Fibroblast of lung (primary cell): ENCODE measurements around the gene F2RL1. TPM values are rescaled to one million over a fixed set of nuclear protein-coding genes. Genes with fewer than 3 reads are reported as not detected.
"Not testable (repeated sequence)": the region's sequence is repeated elsewhere in the genome, so short reads cannot be mapped to it uniquely, and the experiment has no call there.

Source experiments
- DNase-seq, 2 donors: peaks; one replicate each; pipeline versions ENCODE4 v3.0.0 to v3.0.0-alpha.2; 2010; ENCODE audit warnings: low read depth in 2 of 2
- H2AFZ ChIP-seq: 2 replicates; pipeline ENCODE4 v1.5.1; 2012; ENCODE audit warnings: low read length, control low read depth, inconsistent platforms
- H3K27ac ChIP-seq: 2 replicates; pipeline ENCODE4 v1.5.1; 2011; ENCODE audit warnings: low read length, control low read depth; ENCODE audit not compliant: insufficient read depth
- H3K27me3 ChIP-seq: 2 replicates; pipeline ENCODE4 v1.5.1; 2011; ENCODE audit warnings: mild to moderate bottlenecking, low read length; ENCODE audit not compliant: control insufficient read depth, insufficient read depth
- H3K36me3 ChIP-seq: 2 replicates; pipeline ENCODE4 v1.5.1; 2011; ENCODE audit warnings: low read length; ENCODE audit not compliant: control insufficient read depth, insufficient read depth
- H3K4me1 ChIP-seq: 2 replicates; pipeline ENCODE4 v1.5.1; 2011; ENCODE audit warnings: low read length; ENCODE audit not compliant: control insufficient read depth, insufficient read depth; ENCODE audit errors: extremely low read depth
- H3K4me2 ChIP-seq: 2 replicates; pipeline ENCODE4 v1.5.1; 2011; ENCODE audit warnings: low read length, control low read depth; ENCODE audit not compliant: insufficient read depth; ENCODE audit errors: extremely low read depth
- H3K4me3 ChIP-seq, 4 experiments: fragments of 200-600 bp in 1 of 4; sonication (generic) in 1 of 4; replicated peaks in 1 of 4; 2 replicates each; pipeline ENCODE4 v1.5.1; 2011 to 2016; ENCODE audit warnings: low read length in 4 of 4, low read depth in 3 of 4, mild to moderate bottlenecking in 3 of 4, control low read depth in 2 of 4, inconsistent platforms in 1 of 4, mixed read lengths in 1 of 4; ENCODE audit not compliant: insufficient read depth in 1 of 4; ENCODE audit errors: control extremely low read depth in 1 of 4
- H3K79me2 ChIP-seq: 2 replicates; pipeline ENCODE4 v1.5.1; 2012; ENCODE audit warnings: mild to moderate bottlenecking, low read length, inconsistent platforms; ENCODE audit not compliant: control insufficient read depth, insufficient read depth
- H3K9ac ChIP-seq: 2 replicates; pipeline ENCODE4 v1.5.1; 2011; ENCODE audit warnings: mild to moderate bottlenecking, low read length, control low read depth; ENCODE audit not compliant: insufficient read depth
- H3K9me3 ChIP-seq: 2 replicates; pipeline ENCODE4 v1.5.1; 2012; ENCODE audit warnings: low read depth, low read length; ENCODE audit not compliant: control insufficient read depth, insufficient read depth
- H4K20me1 ChIP-seq: 2 replicates; pipeline ENCODE4 v1.5.1; 2011; ENCODE audit warnings: low read length; ENCODE audit not compliant: control insufficient read depth, insufficient read depth; ENCODE audit errors: extremely low read depth
- EZH2 ChIP-seq: IDR thresholded peaks from 2 replicates; pipeline ENCODE4 v1.5.1; 2012; ENCODE audit warnings: low read length, control low read depth, mild to moderate bottlenecking; ENCODE audit errors: missing control alignments
- polyA plus RNA-seq, 2 donors: library from polyadenylated mRNA; depleted of rRNA in 1 of 2; stranded (reverse) in 1 of 2; unstranded in 1 of 2; fragments of >200 nt; gene quantifications; 2 replicates each; pipeline ENCODE4 v1.2.1, GENCODE V29; 2011 to 2012; ENCODE audit warnings: missing spikeins in 1 of 2
- total RNA-seq: library from RNA; depleted of rRNA; stranded (reverse); fragments of >200 nt; gene quantifications from 2 replicates; pipeline ENCODE4 v1.2.1, GENCODE V29; 2014
- TF ChIP-seq, protein P1 (sequence below), 2 donors: IDR thresholded peaks in 1 of 2; conservative IDR thresholded peaks in 1 of 2; 1 replicate in 1 of 2; 2 replicates in 1 of 2; pipeline ENCODE4 v1.5.1; 2011 to 2012; ENCODE audit warnings: low read length in 2 of 2, control low read depth in 1 of 2, inconsistent platforms in 1 of 2, low read depth in 1 of 2, mild to moderate bottlenecking in 1 of 2

F2RL1 gene
- total and polyA plus RNA-seq, 2 donors (not counting 1 experiment from before 2014, with no cell fraction given) = 12.4 to 25.1 TPM

DNA sequence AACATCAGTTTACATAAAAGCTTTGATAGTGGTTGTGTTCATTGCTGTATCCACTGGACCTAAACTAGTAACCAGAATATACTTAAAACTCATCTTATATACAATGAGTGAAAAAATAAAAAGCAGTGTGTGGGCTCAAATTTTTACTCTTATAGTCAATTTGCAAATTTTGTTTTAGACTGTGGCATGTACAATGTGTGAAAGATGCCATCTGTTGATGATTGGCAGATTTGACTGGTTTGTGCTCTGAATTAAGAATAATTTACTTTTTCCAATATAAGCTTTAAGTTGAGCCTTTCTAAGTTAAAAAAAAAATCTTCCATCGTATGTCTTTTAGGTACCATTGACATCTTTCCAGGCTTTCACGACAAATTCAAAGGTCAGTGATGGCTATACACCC, 42.4 kb upstream of the F2RL1 start:
- H3K9me3 ChIP-seq = no peaks in the 10 kb centered on the region
- TF ChIP-seq, protein P1, sequence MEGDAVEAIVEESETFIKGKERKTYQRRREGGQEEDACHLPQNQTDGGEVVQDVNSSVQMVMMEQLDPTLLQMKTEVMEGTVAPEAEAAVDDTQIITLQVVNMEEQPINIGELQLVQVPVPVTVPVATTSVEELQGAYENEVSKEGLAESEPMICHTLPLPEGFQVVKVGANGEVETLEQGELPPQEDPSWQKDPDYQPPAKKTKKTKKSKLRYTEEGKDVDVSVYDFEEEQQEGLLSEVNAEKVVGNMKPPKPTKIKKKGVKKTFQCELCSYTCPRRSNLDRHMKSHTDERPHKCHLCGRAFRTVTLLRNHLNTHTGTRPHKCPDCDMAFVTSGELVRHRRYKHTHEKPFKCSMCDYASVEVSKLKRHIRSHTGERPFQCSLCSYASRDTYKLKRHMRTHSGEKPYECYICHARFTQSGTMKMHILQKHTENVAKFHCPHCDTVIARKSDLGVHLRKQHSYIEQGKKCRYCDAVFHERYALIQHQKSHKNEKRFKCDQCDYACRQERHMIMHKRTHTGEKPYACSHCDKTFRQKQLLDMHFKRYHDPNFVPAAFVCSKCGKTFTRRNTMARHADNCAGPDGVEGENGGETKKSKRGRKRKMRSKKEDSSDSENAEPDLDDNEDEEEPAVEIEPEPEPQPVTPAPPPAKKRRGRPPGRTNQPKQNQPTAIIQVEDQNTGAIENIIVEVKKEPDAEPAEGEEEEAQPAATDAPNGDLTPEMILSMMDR (conservative IDR thresholded peaks at IDR 0.05 in 1 of 2, IDR thresholded peaks at IDR 0.05 in 1 of 2; ENCODE audit: low read depth in 1 of 2, low read length in 2 of 2) = no peak
- TF ChIP-seq EZH2 = no peak
- H3K4me1 ChIP-seq = peaks cover 2% of the 10 kb centered on the region
- H4K20me1 ChIP-seq = no peaks in the 10 kb centered on the region
- no peaks in the 10 kb centered on the region for H3K36me3 ChIP-seq
- DNase-seq = no peak
- no peak overlapping the region for H3K9ac ChIP-seq
- H3K4me2 ChIP-seq = no peak overlapping the region
- H2AFZ ChIP-seq = no peak overlapping the region
- H3K27ac ChIP-seq = no peak overlapping the region
- no peaks in the 10 kb centered on the region for H3K79me2 ChIP-seq
- H3K4me3 ChIP-seq = no peak overlapping the region
- H3K27me3 ChIP-seq = no peaks in the 10 kb centered on the region

DNA sequence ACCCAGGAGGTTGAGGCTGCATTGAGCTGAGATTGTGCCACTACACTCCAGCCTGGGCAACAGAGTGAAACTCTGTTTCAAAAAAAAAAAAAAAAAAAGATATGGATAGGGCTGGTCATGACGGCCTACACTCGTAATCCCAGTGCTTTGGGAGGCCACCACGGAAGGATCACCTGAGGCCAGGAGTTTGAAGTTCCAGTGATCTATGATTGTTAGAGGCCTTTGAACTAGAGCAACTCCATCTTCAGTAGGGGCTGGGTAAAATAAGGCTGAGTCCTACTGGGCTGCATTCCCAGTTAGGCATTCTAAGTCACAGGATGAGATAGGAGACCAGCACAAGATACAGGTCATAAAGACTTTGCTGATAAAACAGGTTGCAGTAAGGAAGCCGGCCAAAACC, 38.2 kb upstream of the F2RL1 start:
- H2AFZ ChIP-seq, H3K27ac ChIP-seq, H3K4me1 ChIP-seq, H3K79me2 ChIP-seq, H3K4me3 ChIP-seq, H3K9ac ChIP-seq, H3K9me3 ChIP-seq, DNase-seq, H3K36me3 ChIP-seq, H3K27me3 ChIP-seq, H3K4me2 ChIP-seq, H4K20me1 ChIP-seq: not testable (repeated sequence)

DNA sequence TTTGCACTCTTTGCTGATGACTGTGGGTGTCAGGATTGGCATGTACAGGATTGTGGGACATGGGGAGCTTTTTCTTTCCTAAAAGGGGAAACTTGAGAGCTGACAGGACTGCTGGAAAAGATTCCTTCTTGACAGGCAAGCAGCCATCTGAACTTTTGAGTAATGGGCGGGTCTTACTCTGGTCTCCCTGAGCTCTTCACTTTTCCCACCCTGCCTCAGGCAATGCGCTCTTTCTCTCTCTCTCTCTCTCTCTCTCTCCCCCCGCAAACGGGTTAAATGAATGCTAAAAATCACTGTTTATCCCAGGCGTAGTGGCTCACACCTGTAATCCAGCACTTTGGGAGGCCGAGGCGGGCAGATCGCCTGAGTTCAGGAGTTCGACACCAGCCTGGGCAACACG, 37.1 kb upstream of the F2RL1 start:
- no peaks in the 10 kb centered on the region for H3K9me3 ChIP-seq
- H3K4me2 ChIP-seq = no peak overlapping the region
- H3K27me3 ChIP-seq = no peaks in the 10 kb centered on the region
- no peak for DNase-seq
- H3K4me3 ChIP-seq = no peak overlapping the region
- H2AFZ ChIP-seq = no peak overlapping the region
- H3K27ac ChIP-seq = no peak overlapping the region
- no peaks in the 10 kb centered on the region for H3K4me1 ChIP-seq
- TF ChIP-seq, protein P1 (conservative IDR thresholded peaks at IDR 0.05 in 1 of 2, IDR thresholded peaks at IDR 0.05 in 1 of 2; ENCODE audit: low read depth in 1 of 2, low read length in 2 of 2) = no peak
- TF ChIP-seq EZH2 = no peak
- no peaks in the 10 kb centered on the region for H3K36me3 ChIP-seq
- no peaks in the 10 kb centered on the region for H3K79me2 ChIP-seq
- H4K20me1 ChIP-seq = no peaks in the 10 kb centered on the region
- H3K9ac ChIP-seq = no peak overlapping the region
